OCI-LY7 (cell line): ENCODE data around the gene RAPGEF4.

Experiments used
- CTCF ChIP-seq: fragments of 200-600 bp; sonication (generic); conservative IDR thresholded peaks from 2 replicates; pipeline ENCODE4 v1.5.1; 2014; ENCODE audit warnings: mild to moderate bottlenecking, antibody characterized with exemption, low read length, moderate library complexity, mixed read lengths
- EZH2phosphoT487 ChIP-seq: fragments of 200-600 bp; sonication (generic); IDR thresholded peaks from 2 replicates; pipeline ENCODE4 v1.6.1; 2018; ENCODE audit warnings: low read depth, borderline replicate concordance, mild to moderate bottlenecking, mixed run types, antibody characterized with exemption, low read length, moderate library complexity, mixed read lengths

DNA sequence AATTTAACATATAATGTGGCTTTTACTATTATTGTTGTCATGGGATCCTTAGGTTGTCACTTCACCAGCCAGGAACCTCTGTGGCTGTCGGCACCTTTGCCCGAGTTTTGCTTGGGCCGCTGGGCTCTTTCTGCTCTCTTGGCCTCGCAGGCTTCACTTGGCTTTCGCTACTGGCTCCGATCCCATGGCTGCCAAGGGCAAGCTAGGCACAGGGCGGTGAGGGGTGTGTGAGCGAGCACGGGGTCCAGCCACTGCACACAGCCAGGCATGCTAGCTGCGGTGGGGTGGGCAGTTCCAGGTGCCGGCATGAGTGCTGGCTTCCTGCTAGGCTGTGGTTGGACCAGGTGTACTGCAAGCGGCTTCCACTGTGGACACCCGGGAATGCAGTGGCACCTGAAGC lies 23.4 kb upstream of the RAPGEF4 start:
- TF ChIP-seq CTCF (no peak), EZH2phosphoT487 (no peak)
